Adrenal gland (tissue), 12 donors: ENCODE measurements around the gene SIVA1. TPM values are rescaled to one million over a fixed set of nuclear protein-coding genes. Genes with fewer than 3 reads are reported as not detected.

Experiments used
- DNase-seq, 7 donors: peaks; one replicate each; pipeline ENCODE4 v3.0.0-alpha.2; 2019 to 2020
- H3K27ac ChIP-seq, 5 donors: fragments of 200-600 bp; sonication (generic) in 4 of 5; 1 replicate in 3 of 5; 2 replicates in 2 of 5; pipeline versions ENCODE4 v1.5.1 to v1.8.0; 2016 to 2020; ENCODE audit warnings: mild to moderate bottlenecking in 1 of 5
- H3K27me3 ChIP-seq: fragments of 200-600 bp; 2 replicates; pipeline ENCODE4 v1.8.0; 2021
- H3K36me3 ChIP-seq, 2 donors: fragments of 200-600 bp; replicated peaks in 1 of 2; 1 replicate in 1 of 2; 2 replicates in 1 of 2; pipeline versions ENCODE4 v1.5.1 to v1.8.0; 2018 to 2022
- H3K4me1 ChIP-seq, 2 donors: fragments of 200-600 bp; replicated peaks in 1 of 2; 1 replicate in 1 of 2; 2 replicates in 1 of 2; pipeline versions ENCODE4 v1.5.1 to v1.8.0; 2018 to 2021
- H3K4me3 ChIP-seq, 4 donors: fragments of 200-600 bp; sonication (generic) in 3 of 4; one replicate each; pipeline ENCODE4 v1.5.1; 2016 to 2018
- H3K9me3 ChIP-seq, 3 donors: fragments of 200-600 bp; sonication (generic) in 1 of 3; replicated peaks in 1 of 3; 1 replicate in 2 of 3; 2 replicates in 1 of 3; pipeline versions ENCODE4 v1.5.1 to v1.8.0; 2016 to 2021
- CTCF ChIP-seq, 6 experiments: fragments of 450-650 bp in 4 of 6; fragments of 200-600 bp in 2 of 6; sonication (generic) in 1 of 6; IDR thresholded peaks; 1 replicate in 5 of 6; 2 replicates in 1 of 6; pipeline versions ENCODE4 v1.5.1 to v1.8.0; 2016 to 2021; ENCODE audit warnings: antibody characterized with exemption in 6 of 6, mild to moderate bottlenecking in 2 of 6, moderate library complexity in 1 of 6
- POLR2A ChIP-seq, 2 donors: fragments of 450-650 bp; IDR thresholded peaks; one replicate each; pipeline ENCODE4 v1.6.1; 2017; ENCODE audit warnings: antibody characterized with exemption in 2 of 2, mild to moderate bottlenecking in 2 of 2, moderate library complexity in 1 of 2
- WGBS, 4 donors: extraction: QIAGEN DNeasy Blood & Tissue Kit in 2 of 4; methylation state at CpG; one replicate each; pipeline versions ENCODE4 v1.1.5 to v1.1.7; 2013 to 2017; 5-methylcytosine and 5-hydroxymethylcytosine counted together
- intact Hi-C, 2 donors: fragments of 100-400 bp; cut with DNase I; formaldehyde crosslinking; loops; one replicate each; pipeline versions ENCODE4 v1.14.1 to v1.15.0; 2022 to 2023
- polyA plus RNA-seq, 3 donors: library from polyadenylated mRNA; stranded (reverse); fragments of 200-250 nt in 2 of 3; fragments of 350-450 nt in 1 of 3; fragmentation: Illumina TruSeq in 1 of 3; extraction: RNeasy Lipid Tissue Mini Kit (QIAGEN cat#74804) in 1 of 3; gene quantifications; one replicate each; pipeline ENCODE4 v1.2.3, GENCODE V29; 2013 to 2014
- total RNA-seq, 9 donors: library from RNA; depleted of rRNA in 4 of 9; stranded (reverse); fragments of >200 nt in 4 of 9; fragments of 120-200 nt in 1 of 9; fragmentation: NEBNext Ultra II Directional in 1 of 9; extraction: Animal tissue kit (Norgen Biotek cat#: 25700) in 1 of 9; gene quantifications; one replicate each; pipeline versions ENCODE4 v1.1.0 to v1.2.4, GENCODE V29; 2013 to 2023
- donor health status: healthy with polysubstance abuse.
- donor health status: Bipolar disorder and iron deficiency.
- donor health status: DM: yes; HTN: yes; CAD: no.
- donor health status: DM: no; HTN: no; CAD: no.
- donor health status: DM: no; HTN: no; CAD: no.
- donor health status: DM: yes; HTN: yes; CAD: no.

Gene SIVA1
- total and polyA plus RNA-seq, 12 donors, result 2.0 to 294 (median 83.2) TPM

DNA sequence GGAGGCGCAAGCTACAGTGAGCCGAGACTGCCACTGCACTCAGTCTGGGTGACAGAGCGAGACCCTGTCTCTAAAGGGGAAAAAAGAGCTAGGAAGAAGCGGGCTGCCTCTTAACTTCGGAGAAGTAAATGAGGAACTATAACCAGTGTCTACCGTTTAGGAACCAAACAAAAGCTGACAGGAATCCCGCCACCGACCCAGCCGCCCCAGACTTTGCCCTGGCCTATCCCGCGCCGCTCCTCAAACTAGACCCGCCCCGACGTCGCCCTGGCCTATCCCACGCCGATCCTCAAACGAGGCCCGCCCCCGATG lies 568 bp upstream of the SIVA1 start:
- Histone ChIP-seq H3K9me3 (no peaks in the 10 kb centered on the region), H3K27ac (peak overlapping the region in 4 of 5 donors; percentile 44 to 86 (median 76)), H3K36me3 (peaks cover 0 to 21% of the 10 kb centered on the region in 2 donors), H3K4me3 (peak overlapping the region in 1 of 4 donors; percentile 70), H3K4me1 (peaks cover 10 to 26% of the 10 kb centered on the region in 2 donors), H3K27me3 (no peaks in the 10 kb centered on the region)
- DNase-seq, result no peak
- intact Hi-C loops, result no loop called here
- TF ChIP-seq POLR2A (IDR thresholded peaks at IDR 0.05) (peak in 1 of 2 donors; percentile 41), CTCF (IDR thresholded peaks at IDR 0.05) (no peak)
- WGBS, 4 donors, result 2 to 5% (median 3%) methylated on average over 13 to 21 of the region's 21 CpGs

GRCh38 chr14:104753528-104754212 lies 723 bp downstream of the SIVA1 start:
- Histone ChIP-seq H3K36me3 (peaks cover 0 to 34% of the 10 kb centered on the region in 2 donors), H3K27ac (peak overlapping the region in 4 of 5 donors; percentile 64 to 86 (median 74)), H3K9me3 (no peaks in the 10 kb centered on the region), H3K4me1 (peaks cover 10 to 26% of the 10 kb centered on the region in 2 donors), H3K27me3 (no peaks in the 10 kb centered on the region), H3K4me3 (peak overlapping the region; percentile 49 to 84 (median 65))
- TF ChIP-seq CTCF (IDR thresholded peaks at IDR 0.05), result no peak
- no peak for TF ChIP-seq POLR2A (IDR thresholded peaks at IDR 0.05)
- peak in 3 of 7 donors; percentile 37 to 46 (median 45) for DNase-seq
- 1 to 8% (median 2%) methylated on average over 10 to 30 of the region's 30 CpGs for WGBS, 4 donors
- intact Hi-C loops, result no loop called here

DNA sequence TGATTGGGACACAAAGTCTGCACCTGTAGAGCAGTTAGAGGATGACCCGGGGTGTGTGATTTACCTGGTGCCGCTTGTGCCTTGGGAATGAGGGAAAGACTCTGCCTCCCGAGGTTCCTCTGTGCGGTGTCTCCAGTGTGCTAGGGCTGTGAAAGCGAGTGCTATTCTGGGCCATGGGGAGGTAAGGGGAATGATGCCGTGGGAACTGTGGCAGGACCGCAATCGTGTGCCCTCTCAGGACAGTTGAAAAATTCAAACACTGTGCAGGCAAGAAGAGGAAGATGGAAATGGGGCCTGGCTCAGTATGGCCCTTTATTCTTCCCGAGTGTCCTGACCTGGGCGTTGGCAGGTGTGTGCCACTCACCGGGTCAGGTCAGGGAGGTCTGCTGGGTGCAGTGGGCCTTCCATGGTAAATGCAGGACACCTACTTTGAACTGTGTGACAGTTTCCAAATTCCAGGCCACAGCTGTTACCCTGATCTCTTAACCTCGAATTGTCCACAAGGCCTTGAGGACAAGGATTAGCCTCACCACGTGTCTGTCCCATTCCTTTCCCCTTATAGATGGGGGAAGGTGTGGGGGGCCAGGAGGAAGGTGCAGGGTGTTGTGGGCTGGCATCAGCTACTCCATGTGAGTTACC lies 1.4 kb downstream of the SIVA1 start:
- H3K27ac ChIP-seq, result peak overlapping the region in 2 of 5 donors; percentile 64 to 86
- no peaks in the 10 kb centered on the region for H3K27me3 ChIP-seq
- no peak for DNase-seq
- peaks cover 0 to 40% of the 10 kb centered on the region in 2 donors for H3K36me3 ChIP-seq
- peak overlapping the region in 2 of 4 donors; percentile 60 to 70 for H3K4me3 ChIP-seq
- WGBS, 4 donors, result 48 to 57% (median 53%) methylated on average over 11 to 13 of the region's 13 CpGs
- intact Hi-C loops, result no loop called here
- no peaks in the 10 kb centered on the region for H3K9me3 ChIP-seq
- H3K4me1 ChIP-seq, result peaks cover 10 to 26% of the 10 kb centered on the region in 2 donors
- TF ChIP-seq POLR2A (IDR thresholded peaks at IDR 0.05) (no peak), CTCF (IDR thresholded peaks at IDR 0.05) (no peak)

DNA sequence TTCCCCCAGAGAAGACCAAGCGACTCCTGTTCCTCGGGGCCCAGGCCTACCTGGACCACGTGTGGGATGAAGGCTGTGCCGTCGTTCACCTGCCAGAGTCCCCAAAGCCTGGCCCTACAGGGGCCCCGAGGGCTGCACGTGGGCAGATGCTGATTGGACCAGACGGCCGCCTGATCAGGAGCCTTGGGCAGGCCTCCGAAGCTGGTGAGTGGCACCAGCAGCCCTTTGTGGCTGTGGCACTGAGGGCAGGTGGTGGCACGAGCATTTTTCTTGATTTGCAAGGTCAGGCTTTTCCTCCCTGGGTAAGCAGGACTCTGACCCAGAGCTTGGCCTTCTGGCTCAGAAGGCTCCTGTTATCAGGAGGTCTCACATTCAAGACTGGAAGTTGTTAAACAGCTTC lies 2.7 kb downstream of the SIVA1 start:
- no peaks in the 10 kb centered on the region for H3K27me3 ChIP-seq
- intact Hi-C loops, result no loop called here
- no peak overlapping the region for H3K27ac ChIP-seq
- H3K4me3 ChIP-seq, result no peak overlapping the region
- no peaks in the 10 kb centered on the region for H3K9me3 ChIP-seq
- DNase-seq, result no peak
- TF ChIP-seq POLR2A (IDR thresholded peaks at IDR 0.05) (no peak), CTCF (IDR thresholded peaks at IDR 0.05) (no peak)
- peaks cover 10 to 26% of the 10 kb centered on the region in 2 donors for H3K4me1 ChIP-seq
- WGBS, 4 donors, result 62 to 74% (median 65%) methylated on average over 5 to 11 of the region's 11 CpGs
- peaks cover 0 to 47% of the 10 kb centered on the region in 2 donors for H3K36me3 ChIP-seq
